WERI-Rb-1 (cell line): ENCODE measurements around the gene IGF2R.
"Not testable (repeated sequence)": the region's sequence is repeated elsewhere in the genome, so short reads cannot be mapped to it uniquely, and the experiment has no call there.

ENCODE experiments used
- DNase-seq: peaks from one replicate; pipeline ENCODE4 v3.0.0-alpha.2; 2020
- H3K27ac ChIP-seq: fragments of 250-450 bp; sonication (Bioruptor Pico); 2 replicates; pipeline ENCODE4 v1.5.1; 2020; ENCODE audit warnings: mild to moderate bottlenecking, moderate library complexity
- H3K27me3 ChIP-seq: fragments of 250-450 bp; sonication (Bioruptor Pico); 2 replicates; pipeline ENCODE4 v1.5.1; 2021; ENCODE audit warnings: mild to moderate bottlenecking, low read depth, moderate library complexity; ENCODE audit not compliant: insufficient read depth, severe bottlenecking
- H3K36me3 ChIP-seq: fragments of 250-450 bp; sonication (Bioruptor Pico); 2 replicates; pipeline ENCODE4 v1.5.1; 2020; ENCODE audit warnings: mild to moderate bottlenecking, moderate library complexity
- H3K4me3 ChIP-seq: 2 replicates; pipeline ENCODE4 v1.5.1; 2011; ENCODE audit warnings: low read depth, mild to moderate bottlenecking, control low read depth, low read length
- H3K9me3 ChIP-seq: fragments of 250-450 bp; sonication (Bioruptor Pico); 2 replicates; pipeline ENCODE4 v1.5.1; 2021; ENCODE audit warnings: mild to moderate bottlenecking, moderate library complexity; ENCODE audit not compliant: severe bottlenecking
- CTCF ChIP-seq: IDR thresholded peaks from 2 replicates; pipeline ENCODE4 v1.5.1; 2011; ENCODE audit warnings: low read depth, mild to moderate bottlenecking, control low read depth, inconsistent platforms, low read length

Gene IGF2R

GRCh38 chr6:160086754-160087153, 117.9 kb downstream of the IGF2R start:
- Histone ChIP-seq H3K36me3 (peaks cover 51% of the 10 kb centered on the region), H3K27ac (no peak overlapping the region), H3K4me3 (no peak overlapping the region), H3K9me3 (no peaks in the 10 kb centered on the region), H3K27me3 (no peaks in the 10 kb centered on the region)
- no peak for TF ChIP-seq CTCF
- no peak for DNase-seq

DNA sequence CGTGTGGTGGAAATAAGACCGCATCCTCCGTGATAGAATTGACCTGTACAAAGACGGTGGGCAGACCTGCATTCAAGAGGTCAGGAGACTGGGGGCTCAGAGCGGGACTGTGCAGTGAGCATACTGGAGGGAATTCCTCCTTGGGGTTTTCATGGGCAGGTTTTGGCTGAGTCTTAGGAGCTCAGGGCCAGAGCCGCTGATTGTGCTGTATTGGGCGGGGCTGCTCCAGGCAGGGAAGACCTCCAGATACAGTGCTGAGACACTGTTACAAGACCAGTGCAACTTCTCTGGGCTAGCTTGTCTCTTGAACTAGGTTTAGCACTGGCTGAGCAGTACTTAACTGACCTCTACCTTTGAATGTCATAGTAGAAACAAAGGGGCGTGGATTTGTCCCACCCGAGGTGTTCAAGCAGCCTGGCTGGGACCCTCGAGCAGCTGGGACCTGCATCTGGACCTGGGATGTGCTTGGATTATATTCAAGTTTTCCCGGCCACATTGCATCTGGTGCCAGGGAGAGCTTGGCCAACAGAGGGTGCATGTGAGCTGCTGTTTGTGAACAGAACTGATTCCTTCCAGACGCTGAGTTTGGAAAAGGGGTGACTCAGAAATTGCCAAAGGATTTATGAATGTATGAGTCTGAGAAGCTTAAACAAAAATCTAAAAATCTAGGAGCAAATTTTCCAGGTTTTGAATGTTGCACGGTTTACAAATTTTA, 119.3 kb downstream of the IGF2R start:
- peak; percentile 21 for DNase-seq
- TF ChIP-seq CTCF = peak; percentile 60
- no peaks in the 10 kb centered on the region for H3K27me3 ChIP-seq
- H3K9me3 ChIP-seq = no peaks in the 10 kb centered on the region
- H3K4me3 ChIP-seq = no peak overlapping the region
- peaks cover 51% of the 10 kb centered on the region for H3K36me3 ChIP-seq
- H3K27ac ChIP-seq = no peak overlapping the region

DNA sequence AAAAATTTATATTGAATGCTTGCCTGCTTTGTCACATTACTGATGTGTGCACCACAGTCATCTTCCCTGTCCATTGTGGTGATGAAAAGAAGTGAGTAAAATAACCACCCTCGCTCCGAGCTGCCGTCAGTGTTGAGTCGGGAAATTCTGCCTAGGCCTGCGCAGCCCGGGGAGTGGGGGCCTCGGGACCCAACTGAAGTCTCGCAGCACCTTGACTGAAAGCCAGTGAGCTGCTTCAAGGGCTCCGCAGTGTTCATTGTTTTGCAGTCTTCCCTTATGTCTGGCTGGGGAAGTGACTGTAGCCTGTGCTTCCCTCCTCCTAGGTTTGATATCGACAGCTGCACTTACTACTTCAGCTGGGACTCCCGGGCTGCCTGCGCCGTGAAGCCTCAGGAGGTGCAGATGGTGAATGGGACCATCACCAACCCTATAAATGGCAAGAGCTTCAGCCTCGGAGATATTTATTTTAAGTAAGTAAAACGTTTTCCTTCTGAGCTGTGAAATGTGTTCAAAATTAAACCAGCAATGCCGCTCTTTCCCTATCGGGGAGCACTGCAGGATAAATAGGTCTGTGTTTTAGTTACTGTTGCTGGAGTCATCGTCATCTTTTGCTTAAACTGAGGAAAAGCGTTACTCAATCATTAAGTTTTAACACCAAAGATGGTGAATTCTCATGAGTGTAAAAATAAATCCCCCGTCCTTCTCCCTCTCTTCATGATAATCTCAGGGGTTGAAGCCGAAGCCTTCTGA, 120.1 kb downstream of the IGF2R start:
- TF ChIP-seq CTCF = no peak
- no peak overlapping the region for H3K27ac ChIP-seq
- no peak for DNase-seq
- no peaks in the 10 kb centered on the region for H3K27me3 ChIP-seq
- H3K4me3 ChIP-seq = no peak overlapping the region
- H3K9me3 ChIP-seq = no peaks in the 10 kb centered on the region
- peaks cover 55% of the 10 kb centered on the region for H3K36me3 ChIP-seq

- Histone ChIP-seq H3K9me3 (no peaks in the 10 kb centered on the region), H3K27me3 (no peaks in the 10 kb centered on the region), H3K36me3 (peaks cover 58% of the 10 kb centered on the region), H3K27ac (no peak overlapping the region), H3K4me3 (no peak overlapping the region)
- DNase-seq = no peak
- no peak for TF ChIP-seq CTCF
Measured at GRCh38 chr6:160089534-160089897, 120.6 kb downstream of the IGF2R start.

DNA sequence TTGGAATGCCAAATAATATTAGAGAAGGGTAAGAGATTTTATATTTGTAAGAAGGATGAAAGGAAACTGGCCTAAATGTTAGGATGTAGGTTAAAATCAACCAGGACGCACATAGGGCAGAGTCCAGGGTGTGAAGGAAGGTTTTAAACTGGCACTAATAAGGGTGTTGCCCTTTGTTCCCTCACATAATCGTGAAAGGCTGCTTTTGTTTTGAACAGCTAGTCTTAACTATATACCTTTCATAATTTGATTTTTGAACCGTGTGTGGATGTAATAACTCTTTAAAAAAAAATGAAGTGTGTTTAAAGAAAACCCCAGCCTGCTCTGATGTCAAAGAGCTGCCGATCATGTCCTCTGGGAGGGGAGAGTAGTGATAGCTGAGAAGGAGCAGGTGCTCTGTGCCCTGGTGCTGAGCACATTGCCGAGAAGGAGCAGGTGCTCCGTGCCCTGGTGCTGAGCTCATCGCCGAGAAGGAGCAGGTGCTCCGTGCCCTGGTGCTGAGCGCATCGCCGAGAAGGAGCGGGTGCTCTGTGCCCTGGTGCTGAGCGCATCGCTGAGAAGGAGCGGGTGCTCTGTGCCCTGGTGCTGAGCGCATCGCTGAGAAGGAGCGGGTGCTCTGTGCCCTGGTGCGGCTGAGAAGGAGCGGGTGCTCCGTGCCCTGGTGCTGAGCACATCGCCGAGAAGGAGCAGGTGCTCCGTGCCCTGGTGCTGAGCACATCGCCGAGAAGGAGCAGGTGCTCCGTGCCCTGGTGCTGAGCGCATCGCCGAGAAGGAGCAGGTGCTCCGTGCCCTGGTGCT, 121.8 kb downstream of the IGF2R start:
- not testable (repeated sequence) for DNase-seq, H3K4me3 ChIP-seq, H3K27ac ChIP-seq

DNA sequence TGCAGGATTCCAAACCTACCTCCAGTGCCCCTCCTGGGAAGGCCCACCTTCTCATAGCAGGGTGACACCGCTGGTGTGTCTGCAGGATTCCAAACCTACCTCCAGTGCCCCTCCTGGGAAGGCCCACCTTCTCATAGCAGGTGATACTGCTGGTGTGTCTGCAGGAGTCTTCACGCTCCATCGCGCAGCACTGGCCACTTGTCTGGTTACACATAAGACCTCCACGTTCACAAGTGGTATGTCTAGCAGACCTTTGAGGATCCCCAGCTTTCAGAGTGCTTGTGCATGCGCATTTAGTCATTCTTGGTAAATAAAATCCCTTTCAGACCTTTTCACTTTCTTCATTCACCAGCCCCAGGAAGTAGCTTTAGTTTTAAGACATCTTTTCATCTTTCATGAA, 123.3 kb downstream of the IGF2R start:
- H3K4me3 ChIP-seq, H3K27ac ChIP-seq, H3K9me3 ChIP-seq, DNase-seq, H3K27me3 ChIP-seq: not testable (repeated sequence)
- H3K36me3 ChIP-seq = peaks cover 59% of the 10 kb centered on the region

More for the DNA sequence above, 121.8 kb downstream of the IGF2R start:
- H3K27me3 ChIP-seq, H3K9me3 ChIP-seq: not testable (repeated sequence)
- H3K36me3 ChIP-seq = peaks cover 49% of the 10 kb centered on the region
